ENCODE measurements around the gene C12orf42.
"Not testable (repeated sequence)": the region's sequence is repeated elsewhere in the genome, so short reads cannot be mapped to it uniquely, and the experiment has no call there.

The C12orf42 gene

DNA sequence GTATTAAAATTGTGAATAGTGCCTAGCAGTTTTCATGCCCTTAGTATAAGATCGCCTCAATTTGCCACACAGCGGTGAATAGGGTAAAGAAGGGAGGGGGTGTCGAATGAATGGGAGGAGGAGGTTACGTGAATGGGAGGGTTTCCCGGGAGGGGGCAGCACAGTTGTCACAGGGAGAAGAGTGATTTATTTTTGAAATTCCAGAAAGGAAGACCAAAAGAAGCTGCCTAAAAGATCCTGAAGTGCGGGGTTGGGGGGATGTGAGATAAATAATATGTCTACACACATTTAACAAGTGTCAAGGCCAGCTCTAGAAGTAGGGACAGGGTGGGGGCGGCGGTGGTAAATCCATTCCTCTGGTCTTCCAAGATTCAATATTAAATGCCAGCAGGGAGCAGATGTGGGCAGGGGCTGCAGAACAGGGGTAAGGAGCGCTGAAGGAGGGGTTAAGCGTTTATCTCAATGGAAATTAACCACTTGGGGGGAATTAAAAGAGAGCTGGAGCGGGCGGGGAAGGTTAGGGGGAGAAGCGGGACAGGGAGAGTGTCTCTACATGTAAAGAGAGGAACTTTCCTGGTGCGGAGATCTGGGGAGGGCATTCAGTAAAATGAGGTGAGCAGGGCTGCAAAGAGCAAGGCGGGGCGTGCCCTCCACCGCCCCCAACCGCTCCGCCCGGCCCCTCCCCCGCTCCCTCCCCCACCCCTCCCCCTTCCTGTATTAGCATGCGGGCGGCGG lies 867 bp downstream of the C12orf42 start:
- DNase-seq, result no peak

DNA sequence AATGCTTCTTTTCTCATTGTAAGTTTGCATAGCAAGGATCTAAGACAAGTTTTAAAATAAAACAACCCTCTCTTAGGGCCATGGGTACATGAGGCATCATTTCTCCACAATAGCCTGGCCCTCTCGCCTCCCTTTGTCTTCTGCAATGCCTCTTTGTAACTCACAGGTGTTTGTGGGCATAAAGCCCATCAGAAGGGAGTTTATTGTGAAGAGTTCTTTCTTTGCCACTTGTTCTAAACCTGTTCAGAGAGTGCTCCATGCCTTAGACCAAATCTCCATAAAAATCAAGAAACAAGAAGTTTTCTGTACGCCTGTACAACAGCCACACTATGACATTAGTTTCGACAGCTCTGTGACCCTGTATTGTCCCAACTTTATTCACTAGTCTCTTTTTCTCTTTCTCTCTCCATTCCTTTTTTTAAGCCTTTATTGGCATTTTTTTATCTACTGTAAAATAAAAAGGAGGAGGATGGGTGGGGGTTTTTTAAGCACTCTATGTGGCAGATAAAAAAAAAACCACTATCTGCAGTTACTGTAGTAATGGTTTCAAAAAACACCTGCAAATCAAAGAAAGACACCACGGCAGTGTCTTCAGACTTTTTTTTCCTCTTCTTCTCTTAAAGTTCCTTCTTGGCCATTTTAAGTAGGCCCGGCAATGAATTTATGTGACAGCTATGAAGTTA lies 1.6 kb downstream of the C12orf42 start:
- DNase-seq, result no peak

DNA sequence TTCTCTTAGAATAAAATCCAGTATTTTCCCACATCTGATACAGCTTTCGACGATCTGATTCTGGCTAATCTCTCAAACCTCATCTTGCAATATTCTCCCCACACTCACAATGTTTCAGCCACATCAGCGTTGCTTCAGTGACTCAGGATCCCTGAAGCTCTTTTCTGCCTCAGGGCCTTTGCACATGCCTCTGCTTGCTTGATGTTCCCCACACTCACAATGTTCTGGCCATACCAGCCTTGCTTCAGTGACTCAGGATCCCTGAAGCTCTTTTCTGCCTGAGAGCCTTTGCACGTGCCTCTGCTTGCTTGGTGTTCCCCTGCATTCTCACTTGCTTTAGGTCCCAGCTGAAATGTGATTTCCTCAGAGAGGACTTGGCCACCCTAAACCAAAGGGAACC lies 2.6 kb downstream of the C12orf42 start:
- DNase-seq, result no peak

DNA sequence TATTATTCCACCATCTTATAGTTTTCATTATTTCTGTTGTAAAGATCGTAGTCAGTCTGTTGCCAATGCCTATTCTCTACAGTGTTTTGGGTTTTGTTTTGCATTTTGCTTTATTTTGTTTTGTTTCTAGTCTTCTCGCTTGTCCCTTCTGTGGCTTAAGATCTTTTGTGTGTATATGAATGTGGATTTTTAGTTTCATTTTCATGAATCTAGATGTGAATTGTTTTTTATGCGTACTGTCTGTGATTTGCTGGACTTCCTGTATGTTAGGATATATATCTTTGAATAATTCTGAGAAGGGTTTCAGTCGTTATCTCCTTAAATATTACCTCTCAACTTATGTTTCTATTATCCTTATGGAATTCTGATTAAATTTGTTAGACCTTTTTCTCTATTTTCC lies 13.4 kb downstream of the C12orf42 start:
- no peak for DNase-seq

DNA sequence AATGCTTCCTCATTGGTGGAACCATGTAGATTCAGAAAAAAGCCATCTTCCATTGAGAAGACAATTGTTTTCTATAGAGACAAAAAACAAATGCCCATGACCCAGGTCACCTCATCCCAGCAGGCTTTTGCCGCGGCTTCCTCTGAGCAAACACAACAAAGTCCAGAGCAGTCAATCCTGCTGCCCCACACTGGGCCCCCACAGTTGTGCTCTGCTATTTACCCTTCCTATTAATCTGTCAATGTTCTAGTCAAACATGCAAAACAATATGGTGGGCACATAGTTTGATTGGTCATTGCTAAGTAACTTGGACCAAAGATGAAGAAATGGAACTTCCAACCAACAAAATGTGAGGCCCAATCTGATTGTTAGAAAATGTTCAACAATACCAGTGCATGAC lies 20.7 kb downstream of the C12orf42 start:
- no peak for DNase-seq

DNA sequence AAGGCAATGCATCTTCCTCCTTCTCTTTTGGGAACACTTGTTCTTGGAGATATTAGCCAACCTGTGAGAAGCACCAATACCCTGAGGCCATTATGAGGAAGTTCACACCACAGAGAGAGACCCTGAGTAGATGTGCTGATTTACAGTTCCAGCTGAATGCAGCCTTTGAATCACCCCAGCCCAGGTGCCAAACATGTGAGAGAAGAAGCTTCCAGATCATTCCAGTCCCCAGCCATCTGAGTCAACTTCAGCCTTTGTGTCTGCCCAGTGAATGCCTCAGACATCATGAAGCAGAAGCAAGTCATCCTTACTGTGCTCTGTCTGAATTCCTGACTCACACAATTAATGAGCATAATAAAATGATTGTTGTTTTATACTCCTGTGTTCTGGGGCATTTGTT lies 25.1 kb downstream of the C12orf42 start:
- no peak for DNase-seq

DNA sequence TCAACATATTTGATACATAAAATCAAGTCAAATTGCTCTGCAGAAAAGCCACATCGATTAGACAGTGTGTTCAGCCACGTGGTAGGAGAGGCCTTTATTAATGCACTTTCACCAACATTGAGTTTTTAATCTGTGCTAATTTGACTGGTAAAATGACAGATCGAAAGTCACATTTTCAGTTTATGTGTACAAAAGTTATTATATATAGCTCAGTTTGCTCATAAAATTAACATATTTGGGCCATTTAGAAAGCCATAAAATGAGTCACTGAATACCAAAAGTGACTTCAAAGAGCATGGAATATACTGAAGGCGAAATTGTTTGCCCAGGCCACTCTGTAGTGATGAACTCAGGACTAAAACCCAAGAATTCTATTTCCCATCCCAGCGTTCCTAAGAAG lies 26.0 kb downstream of the C12orf42 start:
- DNase-seq, result no peak

DNA sequence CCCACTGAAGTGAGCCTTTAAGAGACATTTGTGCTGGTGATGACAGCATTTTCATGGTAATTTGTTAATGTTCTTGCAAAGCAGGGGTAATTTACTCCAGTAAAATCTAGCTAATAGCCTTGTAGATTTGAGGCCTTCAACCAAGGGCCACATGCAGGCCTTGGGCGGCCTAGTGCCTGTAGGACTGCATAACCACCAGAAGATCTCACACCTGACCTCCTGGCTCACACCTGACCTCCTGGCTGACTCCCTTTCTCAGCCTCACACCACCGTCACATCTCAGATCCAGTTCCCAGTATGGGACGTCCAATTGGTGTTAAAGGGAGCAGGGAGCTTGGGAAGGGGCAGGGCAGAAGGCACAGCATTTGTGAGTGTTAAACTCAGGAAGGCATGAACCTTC lies 26.9 kb downstream of the C12orf42 start:
- no peak for DNase-seq

DNA sequence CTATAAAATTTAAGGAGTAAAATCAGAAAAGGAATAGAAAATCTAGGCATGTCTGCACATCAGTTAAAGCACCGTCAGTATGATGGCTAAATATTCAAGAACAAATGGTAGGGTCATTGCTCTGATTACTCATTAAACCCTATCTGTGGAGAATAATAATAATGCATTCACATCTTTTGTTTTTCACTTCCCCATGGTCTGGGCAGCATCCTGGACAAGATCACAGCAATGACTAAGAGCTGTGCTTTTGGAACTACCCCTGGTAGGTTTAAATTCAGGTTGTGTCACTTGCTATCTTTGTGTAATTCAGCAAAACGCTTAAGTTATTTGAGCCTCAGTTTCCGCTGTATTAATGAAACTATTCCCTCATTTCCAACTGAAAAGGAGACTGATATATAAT lies 33.1 kb downstream of the C12orf42 start:
- DNase-seq, result no peak

DNA sequence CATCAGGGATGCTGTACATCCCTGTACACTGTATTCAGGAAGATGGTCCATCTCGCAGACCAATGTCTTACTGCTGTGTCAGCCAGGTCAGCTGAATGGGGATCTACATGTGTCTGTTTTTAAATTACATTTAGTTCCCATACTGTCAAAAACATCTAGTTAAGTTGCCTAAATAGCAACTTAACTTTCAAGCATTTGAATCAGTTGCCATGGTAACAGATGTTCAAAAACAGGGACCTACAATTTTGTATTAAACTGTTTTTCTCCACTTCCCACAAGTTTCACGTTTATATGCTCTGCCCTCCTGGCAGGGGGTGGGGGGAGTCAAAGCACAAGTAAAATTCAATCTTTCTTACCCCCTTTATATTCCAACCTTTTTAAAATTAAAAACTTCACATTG lies 38.3 kb downstream of the C12orf42 start:
- DNase-seq, result no peak

DNA sequence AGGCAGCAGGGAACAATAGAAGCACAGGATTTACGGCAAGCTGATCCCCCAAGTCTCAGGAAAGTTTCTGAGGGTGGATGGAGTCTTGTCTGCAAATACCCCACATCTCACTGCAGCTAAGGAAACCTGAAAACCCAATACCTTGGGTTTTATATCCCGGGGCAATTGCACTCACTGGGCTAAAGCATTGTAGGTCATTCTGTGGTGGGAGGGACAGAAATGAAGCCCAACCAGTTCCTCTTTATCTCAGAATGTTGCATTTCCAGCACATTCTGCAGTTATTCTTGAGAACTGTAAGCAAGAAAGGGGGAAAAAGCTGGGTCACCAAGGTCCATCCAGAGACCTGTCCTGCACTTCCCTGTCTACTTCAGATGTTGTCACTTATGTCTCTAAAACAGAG lies 39.8 kb downstream of the C12orf42 start:
- no peak for DNase-seq

DNA sequence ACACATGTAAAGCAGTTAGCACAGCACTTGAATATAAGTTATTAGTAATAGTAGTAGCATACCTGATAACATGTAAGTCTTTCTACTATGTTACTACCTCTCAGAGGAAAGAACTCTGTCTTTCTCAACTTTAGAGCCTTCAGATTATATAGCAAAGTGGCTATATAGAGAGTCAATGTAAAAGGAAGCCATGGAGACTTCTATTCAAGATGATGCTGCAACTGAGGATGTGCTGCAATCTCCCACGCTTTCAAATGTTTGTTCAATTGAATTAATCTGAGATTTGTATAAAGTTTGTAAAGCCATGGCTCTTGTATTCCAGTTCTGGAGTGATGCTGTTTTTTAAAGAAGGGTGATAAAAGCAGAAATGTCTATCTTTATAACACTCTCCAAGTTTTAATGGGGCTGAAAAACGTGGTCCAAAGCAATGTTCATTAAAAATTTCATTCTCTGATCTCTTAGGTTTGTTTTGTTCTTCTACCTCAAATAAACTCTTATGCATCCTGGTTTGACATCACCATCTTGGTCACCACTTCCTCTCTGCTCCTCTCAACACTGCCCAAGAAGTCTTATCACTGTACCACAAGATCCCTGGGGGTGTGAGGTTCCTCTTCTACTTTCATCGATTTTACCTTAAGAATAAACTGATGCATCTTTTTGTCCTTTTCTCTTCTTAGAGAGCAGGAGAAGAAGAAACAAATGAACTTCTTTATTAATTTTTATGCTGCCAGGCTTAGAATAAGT lies 40.6 kb downstream of the C12orf42 start:
- no peak for DNase-seq

DNA sequence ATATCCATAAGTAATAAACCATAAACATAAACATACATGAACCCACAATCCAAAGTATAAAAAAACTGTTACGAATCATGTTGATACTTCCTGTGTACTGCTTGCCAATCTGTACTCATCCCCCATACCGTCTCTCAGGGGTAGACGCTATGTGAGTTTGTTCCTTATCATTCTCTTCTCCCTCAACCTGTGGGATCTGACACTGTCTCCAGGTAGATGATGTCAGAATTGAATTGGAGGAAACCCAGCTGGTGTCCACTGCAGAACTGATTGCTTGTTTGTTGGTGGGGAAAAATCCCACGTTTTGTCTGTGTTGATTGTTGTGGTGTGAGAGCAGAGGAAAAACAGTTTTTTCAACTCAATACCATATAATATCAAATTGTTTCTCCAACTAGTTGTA lies 50.8 kb downstream of the C12orf42 start:
- no peak for DNase-seq

DNA sequence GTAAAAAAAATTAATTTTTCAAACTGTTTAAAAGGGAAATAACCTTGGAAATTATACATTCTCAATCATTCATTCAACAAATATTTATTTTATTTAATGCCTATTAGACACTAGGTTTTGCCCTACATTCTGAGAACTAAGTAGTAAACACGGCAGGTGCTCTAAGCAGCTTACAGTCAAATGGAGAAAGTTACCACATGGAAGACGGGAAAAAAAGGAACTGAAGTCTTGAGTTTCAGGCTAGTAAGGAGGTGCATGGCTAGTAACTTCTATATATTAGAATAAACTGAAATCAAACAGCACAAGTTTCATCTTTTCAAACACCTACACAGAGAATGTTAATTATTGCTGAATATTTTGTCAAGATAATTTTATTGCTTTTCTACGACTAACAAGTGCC lies 52.9 kb downstream of the C12orf42 start:
- DNase-seq, result no peak

DNA sequence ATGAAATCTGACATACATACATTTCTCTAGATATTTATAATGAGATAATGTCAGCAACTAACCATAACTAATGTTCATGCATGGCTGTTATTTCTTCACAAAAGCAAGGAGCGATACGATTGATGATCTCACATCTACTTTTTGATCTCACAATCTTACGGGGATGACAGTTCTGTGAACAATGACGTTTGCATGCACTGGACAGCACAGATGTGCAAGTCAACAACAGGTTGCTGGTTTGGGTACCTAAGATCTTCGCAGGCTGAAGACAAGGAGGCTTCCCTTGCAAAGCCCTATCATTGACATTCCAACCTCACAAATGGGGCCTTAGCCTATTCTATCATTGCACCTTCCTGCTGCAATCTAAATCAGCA lies 53.6 kb downstream of the C12orf42 start:
- DNase-seq, result no peak

DNA sequence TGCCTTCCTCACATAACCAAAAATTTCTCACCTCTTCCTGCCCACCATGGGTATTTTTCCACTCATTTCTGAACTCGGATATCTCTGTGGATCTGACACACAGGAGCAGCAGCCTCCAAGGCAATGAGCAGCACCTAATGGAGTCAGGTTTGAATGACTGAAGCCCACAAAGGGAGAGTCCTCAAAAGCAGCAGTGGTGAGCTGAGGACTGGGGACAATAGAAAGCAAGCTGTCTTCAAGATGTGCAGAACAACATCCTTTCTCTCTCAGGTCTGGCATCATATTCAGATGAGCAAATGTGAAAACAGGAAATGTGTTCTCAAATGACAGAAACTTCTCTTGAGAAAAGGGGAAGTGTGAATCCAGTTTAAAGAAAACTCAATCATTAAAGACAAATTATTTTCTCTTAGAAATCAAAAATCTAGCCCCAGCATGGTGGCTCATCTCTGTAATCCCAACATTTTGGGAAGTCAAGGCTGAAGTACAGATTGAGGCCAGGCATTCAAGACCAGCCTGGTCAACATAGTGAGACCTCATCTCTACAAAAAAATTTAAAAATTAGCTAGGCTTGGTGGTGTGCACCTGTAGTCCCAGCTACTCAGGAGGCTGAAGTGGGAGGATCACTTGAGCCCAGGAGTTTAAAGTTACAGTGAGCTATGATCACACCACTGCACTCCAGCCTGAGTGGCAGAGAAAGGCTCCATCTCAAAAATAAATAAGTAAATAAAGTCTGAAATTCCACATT lies 54.2 kb downstream of the C12orf42 start:
- no peak for DNase-seq

DNA sequence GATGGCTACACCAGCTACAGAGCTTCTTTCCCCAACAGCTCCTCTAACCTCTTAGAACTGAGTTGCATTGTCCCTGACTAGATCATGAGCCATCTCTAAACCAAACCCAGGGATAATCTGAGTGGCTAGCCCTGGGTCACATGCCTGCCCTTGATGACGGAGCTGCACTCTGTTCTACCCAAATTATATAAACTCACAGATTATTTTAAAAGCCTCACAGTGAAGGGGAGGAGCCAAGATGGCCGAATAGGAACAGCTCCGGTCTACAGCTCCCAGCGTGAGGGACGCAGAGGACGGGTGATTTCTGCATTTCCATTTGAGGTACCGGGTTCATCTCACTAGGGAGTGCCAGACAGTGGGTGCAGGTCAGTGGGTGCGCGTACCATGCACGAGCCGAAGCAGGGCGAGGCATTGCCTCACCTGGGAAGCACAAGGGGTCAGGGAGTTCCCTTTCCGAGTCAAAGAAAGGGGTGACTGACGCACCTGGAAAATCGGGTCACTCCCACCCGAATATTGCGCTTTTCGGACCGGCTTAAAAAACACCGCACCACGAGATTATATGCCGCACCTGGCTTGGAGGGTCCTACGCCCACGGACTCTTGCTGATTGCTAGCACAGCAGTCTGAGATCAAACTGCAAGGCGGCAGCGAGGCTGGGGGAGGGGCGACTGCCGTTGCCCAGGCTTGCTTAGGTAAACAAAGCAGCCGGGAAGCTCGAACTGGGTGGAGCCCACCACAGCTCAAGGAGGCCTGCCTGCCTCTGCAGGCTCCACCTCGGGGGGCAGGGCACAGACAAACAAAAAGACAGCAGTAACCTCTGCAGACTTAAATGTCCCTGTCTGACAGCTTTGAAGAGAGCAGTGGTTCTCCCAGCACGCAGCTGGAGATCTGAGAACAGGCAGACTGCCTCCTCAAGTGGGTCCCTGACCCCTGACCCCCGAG lies 61.3 kb downstream of the C12orf42 start:
- DNase-seq, result not testable (repeated sequence)

DNA sequence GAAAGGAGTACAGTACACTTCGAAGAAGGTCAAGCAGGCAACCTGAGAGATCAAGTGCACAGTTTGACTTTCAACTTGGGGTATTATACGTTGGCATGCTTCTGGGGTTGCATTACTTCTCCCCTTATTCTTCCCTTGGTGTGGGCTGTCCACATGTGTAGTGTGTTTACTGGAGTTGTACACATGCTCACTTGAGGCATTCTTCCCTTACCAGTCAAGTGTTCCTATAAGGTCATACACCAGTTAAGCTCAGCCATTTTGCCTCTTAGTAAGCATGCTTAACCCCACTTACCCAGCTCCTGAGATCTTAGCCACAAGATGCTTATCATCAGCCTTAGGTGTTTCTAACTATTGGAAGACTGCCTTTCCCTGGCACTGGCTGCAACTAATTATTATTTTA lies 63.8 kb downstream of the C12orf42 start:
- DNase-seq, result no peak

DNA sequence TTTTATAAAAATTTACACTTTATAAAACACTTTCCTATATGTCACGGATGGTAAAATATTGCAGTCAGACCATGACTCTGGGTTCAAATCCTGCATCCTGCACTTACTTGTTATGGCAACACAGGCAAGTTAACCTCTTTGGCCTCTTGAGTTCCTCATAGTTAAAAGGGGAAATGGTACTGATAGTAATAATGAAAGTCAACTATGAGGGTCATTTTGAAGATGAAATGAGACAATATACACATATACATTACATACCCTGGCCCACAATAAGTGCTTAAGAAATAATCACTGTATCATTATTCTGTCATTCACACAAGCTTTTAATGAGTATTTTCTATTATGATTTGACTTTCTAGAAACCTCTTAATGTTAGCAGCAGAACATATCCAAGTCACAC lies 64.4 kb downstream of the C12orf42 start:
- DNase-seq, result no peak

DNA sequence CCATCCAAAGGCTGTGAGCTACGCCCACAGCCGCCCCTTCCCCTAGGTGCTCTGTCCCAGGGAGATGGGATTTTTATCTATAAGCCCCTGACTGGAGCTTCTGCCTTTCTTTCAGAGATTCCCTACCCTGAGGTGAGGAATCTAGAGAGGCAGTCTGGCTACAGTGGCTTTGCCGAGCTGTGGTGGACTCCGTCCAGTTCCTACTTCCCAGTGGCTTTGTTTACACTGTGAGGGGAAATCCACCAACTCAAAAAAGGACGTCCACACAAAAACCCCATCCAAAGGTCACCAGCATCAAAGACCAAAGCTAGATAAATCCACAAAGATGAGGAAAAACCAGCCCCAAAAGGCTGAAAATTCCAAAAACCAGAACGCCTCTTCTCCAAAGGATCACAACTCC lies 70.1 kb downstream of the C12orf42 start:
- not testable (repeated sequence) for DNase-seq

DNA sequence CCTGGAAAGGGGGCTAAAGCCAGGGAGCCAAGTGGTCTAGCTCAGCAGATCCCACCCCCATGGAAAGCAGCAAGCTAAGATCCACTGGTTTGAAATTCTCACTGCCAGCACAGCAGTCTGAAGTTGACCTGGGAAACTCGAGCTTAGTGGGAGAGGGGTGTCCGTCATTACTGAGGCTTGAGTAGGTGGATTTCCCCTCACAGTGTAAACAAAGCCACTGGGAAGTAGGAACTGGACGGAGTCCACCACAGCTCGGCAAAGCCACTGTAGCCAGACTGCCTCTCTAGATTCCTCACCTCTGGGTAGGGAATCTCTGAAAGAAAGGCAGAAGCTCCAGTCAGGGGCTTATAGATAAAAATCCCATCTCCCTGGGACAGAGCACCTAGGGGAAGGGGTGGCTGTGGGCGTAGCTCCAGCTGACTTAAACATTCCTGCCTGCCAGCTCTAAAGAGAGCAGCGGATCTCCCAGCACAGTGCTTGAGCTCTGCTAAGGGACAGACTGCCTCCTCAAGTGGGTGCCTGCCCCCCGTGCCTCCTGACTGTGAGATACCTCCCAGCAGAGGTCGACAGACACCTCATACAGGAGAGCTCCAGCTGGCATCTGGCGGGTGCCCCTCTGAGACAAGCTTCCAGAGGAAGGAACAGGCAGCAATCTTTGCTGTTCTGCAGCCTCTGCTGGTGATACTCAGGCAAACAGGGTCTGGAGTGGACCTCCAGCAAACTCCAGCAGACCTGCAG lies 70.8 kb downstream of the C12orf42 start:
- DNase-seq, result not testable (repeated sequence)

DNA sequence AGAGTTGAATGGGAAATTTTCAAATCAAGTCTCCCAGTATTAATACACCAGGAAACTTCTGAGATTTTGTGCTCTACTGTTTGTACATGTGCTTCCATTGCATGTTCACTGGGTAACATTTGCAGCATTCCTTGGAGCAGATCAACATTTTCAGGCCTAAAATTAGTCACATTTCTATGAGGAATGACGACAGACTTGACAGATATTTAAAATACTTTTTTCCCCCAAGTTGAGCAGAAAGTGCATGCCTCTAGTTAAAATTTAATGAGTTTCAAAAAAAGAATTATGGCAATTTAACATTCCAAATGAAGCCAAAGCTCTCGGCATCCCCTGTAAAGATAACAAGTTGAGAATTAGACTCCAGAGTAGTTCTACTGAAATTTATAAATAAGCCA lies 72.3 kb downstream of the C12orf42 start:
- DNase-seq, result no peak
